IPS-11a (cell line): ENCODE results near the gene ARHGEF11.

Experiments used
- H3K4me3 ChIP-seq: one replicate; pipeline ENCODE4 v1.5.1; 2013; ENCODE audit warnings: low read depth, low read length, control low read depth

The ARHGEF11 gene

DNA sequence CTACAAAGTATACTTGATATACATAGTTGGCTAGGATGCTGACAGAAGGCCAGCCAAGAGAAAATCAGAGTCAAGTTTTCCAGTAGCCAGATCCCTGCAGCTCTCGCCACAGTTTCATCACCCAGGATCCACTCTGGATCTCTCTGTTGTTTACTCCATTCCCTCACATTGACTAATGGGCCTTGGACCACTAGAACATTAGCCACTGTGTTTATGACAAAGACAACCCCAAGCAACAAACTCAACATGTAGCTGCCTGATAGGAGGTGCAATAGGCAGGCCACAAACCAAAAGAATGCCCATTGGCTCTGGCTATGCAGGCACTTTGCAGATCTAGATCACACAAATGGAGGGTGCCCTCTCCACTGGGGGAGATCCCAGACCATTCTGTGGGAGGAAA lies 44.2 kb downstream of the ARHGEF11 start:
- H3K4me3 ChIP-seq: no peak overlapping the region

DNA sequence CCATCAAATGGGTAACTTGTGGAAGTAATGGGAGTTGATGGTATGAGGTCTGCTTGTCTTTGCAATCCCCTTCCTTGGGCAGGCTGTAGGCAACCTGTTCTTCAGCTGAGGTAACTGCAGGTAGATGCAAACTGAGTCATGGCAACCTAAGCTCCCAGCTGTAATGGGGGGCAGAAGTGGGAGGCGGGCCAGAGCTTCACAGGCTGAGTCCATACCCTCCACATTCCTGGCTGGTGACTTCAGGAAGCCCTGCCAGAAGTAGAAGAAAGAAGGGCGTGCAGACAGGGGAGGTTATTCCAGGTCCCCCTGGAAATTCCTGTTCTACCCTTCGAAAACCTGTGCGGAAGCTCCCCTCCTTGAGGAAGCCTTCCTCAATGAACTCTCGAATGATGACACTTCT lies 44.9 kb downstream of the ARHGEF11 start:
- H3K4me3 ChIP-seq: no peak overlapping the region

DNA sequence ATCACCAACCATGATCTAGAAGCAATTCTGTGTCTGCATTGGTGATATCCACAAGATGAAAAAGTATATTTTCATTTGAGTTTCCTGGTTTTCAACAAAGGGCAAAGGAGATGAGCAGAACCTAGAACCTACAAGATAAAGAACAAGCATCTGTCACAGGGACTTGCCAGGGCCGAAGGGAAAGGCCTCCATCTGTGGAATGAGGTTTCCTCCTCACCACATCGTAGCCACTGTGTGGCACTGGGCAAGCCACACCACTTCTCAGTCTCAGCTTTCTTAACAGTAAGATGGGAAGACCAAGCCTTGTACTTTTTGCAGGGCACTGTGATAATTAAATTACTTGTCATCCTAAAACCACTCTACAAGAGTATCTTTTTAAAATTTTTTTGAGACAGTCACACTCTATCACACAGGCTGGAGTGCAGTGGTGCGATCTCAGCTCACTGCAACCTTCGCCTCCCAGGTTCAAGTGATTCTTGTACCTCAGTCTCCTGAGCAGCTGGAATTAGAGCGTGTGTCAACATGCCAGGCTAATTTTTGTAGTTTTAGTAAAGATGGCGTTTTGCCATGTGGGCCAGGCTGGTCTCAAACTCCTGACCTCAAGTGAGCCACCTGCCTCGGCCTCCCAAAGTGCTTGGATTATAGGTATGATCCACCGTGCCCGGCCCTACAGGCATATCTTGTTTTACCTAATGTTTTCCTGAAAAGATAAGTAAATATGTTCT lies 45.8 kb downstream of the ARHGEF11 start:
- H3K4me3 ChIP-seq: no peak overlapping the region

DNA sequence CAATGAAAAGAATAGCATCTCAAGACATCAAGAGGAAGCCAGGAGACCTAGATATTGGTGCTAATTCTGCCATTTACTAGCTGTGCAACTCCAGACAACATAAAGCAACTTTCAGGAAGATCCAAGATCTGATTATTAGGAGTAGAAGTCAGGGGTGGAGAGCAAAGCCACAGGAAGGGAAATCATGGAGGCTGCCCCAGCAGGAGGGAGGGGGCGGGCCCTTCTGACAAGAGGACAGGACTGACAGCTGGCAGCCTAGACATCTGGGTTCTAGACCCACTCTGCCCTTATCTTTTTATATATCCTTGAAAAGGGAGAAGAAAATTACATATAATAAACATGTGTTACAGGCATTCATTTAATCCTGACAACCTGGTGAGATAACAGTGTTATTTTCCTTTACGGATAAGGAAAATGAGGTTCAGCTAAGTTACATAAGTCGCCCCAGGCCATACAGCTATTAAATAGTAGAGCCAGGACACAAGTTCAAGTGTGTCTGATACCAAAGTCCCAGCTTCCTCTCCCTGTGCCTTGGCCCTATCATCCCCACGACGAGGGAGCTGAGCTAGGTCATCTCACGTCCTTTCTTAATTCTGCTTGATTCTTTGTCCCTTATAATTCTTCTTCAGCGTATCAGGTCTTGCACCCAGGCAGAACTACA lies 46.6 kb downstream of the ARHGEF11 start:
- no peak overlapping the region for H3K4me3 ChIP-seq

DNA sequence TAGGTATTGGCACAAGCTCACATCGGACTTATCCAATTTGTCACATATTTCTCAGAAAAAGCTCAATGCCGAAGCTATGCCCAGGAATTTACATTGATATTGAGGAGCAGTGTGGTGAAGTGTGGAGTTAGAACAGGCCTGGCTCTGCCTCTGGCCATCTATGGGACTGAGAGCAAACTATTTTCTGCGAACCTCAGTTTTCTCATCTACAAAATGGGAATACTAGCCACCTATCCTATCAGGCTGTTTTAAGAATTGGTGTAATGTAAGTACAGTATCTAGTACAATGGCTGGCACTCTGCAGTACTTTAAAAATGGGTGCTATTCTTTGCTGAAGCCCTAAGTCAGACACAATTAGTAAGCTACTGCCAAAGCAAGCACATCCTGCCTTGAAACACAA lies 47.2 kb downstream of the ARHGEF11 start:
- H3K4me3 ChIP-seq: no peak overlapping the region

DNA sequence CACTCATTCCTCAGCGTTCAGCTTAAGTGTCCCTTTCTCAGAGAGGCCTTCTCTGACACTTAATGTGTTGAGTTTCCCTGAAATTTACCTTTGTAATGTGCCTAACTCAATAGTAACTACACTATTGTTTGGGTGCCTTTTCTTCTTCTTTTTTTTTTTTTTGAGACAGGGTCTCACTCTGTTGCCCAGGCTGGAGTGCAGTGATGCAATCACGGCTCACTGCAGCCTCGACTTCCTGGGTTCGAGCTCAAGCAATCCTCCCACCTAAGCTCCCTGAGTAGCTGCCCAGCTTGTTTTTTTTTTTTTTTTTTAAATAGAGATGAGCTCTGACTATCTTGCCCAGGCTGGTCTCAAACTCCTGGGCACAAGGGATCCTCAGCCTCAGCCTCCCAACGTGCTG lies 50.1 kb downstream of the ARHGEF11 start:
- no peak overlapping the region for H3K4me3 ChIP-seq

DNA sequence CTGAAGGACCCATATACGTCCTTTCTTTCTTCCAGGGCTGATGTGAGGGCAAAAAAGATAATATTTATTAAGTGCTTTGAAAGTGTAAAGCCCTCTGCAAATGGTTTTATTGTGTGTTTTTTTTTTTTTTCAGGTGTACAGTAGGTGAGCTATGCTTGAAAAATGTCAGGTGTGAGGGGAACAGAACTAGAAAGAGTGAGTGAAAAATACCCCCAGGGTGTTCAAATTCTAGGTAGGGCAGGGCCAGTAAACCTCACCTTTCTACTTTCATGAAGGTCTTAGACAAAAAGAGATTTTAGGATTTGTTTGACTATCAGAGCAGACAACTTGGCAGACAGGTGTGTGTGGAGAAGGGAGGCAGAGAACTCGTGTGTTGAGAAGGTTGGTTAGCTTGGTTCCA lies 51.3 kb downstream of the ARHGEF11 start:
- H3K4me3 ChIP-seq: no peak overlapping the region

DNA sequence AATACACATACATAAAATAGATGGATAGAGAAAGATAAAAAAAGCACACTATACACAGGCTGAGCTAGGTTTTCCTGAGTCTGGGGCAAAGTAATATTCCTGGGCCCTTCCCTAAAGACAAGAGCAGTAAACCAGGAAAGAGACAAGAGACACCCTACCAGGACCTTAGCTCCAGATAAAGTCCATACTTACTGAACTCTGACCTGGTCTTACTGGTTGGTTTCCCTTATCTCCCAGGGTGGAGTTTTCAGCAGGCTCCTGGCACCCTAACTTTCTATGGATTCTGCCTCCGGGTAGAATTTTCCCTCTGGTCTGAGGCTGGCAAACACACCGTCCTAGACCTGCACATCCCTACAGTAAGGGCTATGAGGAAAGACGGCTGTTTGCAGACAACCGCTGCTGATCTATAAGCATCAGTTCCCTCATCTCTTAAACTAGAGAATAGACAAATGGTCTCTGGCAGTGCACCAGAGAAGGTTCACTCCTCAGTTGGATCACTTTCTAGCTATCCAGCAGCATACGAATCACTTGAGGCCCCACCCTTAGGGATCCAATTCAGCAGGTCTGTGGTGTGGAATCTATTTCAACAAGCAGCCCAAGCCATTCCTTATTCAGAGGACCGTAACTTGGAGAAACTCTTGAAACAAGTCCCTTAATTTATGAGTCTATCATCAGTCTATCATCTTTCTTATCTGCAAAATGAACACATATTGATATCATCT lies 52.0 kb downstream of the ARHGEF11 start:
- no peak overlapping the region for H3K4me3 ChIP-seq

DNA sequence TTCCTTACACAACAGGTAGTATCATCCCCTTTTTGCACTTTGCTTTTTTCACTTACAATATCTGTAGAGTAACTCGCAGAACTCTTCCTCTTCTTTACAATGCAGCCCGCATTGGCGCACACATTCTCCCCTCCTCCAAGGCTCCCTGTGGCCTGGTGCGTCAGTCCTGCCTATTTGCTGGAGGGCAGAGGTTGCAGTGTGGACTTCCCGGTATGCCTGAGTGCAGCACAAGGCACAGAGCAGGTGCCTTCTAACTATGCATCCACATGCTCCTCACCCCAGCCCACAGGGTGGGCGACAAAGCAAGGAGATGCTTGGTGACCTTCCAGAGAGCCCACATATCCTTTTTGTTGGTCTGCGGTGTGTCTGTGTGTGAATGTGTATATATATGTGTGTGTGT lies 53.3 kb downstream of the ARHGEF11 start:
- no peak overlapping the region for H3K4me3 ChIP-seq

DNA sequence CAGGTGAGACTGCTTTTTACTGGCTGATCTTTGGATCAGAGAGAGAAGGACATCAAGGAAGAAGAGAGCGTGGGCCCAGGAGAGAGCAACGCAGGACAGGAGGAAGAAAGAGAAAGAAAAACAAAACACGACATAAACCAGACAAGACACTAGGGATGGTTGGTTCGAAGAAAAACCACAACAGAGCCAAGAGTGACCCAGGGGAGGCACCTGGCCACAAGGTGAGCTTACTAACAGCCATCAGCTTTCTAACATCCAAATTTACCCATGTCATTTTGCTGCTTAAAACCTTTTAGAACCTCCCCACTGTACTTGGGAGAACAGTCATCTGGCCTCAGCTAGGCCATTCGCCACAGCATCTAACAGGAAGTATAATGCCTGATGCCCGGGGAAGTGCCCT lies 57.8 kb downstream of the ARHGEF11 start:
- no peak overlapping the region for H3K4me3 ChIP-seq

DNA sequence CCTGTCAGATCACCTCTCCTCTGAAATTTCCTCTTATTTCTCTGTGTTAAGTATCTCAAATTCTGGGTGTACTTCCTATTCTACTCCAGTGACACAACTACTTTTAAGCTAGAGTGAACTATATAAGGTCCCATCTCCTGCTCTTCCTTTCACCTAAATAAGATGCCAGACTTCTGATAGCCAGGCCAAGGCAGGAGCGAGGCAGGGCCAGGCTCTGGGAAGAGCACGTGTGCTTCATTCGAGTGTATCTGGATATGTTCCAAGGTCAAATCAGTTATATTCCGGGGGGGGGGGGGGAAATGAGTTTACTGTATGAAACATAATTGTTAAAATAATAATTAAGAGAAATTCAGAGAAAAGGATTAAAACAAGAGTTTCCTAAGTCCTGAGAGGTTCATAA lies 65.0 kb downstream of the ARHGEF11 start:
- no peak overlapping the region for H3K4me3 ChIP-seq

DNA sequence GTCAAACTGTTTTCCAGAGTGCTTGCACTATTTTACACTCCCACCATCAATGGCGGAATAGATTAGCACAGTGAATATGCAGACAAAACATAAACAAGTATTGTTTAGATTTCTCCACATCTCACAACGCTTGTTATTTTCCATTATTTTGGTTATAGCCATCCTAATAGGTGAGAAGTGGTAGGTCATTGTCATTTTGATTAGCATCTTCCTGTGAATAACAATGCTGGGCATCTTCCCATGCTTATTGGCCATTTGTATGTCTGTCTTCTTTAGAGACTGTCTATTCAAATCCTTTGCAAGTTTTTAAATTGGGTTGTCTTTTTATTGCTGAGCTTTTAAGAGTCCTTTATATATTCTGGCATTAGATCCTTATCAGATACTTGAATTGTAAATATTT lies 70.5 kb downstream of the ARHGEF11 start:
- H3K4me3 ChIP-seq: no peak overlapping the region

DNA sequence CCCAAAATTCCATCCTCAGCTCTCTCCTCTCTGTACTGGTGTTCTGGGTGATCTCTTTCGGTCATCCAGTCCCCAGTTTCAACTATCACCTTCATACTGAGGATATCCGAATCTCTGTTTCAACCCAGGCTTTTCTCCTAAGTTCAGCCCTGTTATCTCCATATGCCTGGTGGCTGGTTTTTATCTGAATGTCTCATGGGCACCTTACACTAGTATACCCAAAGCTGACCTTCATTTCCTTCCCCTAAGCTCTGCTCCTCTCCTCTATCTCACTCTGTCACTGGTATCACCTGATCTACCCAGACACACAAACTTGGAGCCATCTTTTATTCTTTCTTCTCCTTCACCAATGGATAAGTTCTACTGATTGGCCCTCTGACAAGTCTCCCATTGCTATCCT lies 72.1 kb downstream of the ARHGEF11 start:
- no peak overlapping the region for H3K4me3 ChIP-seq

DNA sequence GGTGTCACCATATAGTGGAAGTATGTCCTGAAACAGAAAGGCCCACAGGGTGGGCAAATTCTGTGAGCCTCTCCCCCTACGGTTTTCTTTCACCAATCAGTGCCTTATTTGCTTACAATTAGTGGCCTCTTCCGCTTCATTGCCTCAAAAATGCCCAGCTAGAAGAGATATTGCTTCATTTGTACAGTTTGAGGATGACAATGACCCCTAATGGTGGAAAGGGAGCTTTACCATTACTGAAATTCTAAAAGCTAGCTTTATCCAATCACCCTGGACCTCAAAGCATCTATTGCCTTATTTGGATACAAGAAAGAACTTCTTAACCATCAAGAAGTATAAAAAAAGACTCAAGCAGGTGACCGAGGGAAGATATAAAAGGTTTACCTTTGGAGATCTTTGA lies 75.5 kb downstream of the ARHGEF11 start:
- no peak overlapping the region for H3K4me3 ChIP-seq

DNA sequence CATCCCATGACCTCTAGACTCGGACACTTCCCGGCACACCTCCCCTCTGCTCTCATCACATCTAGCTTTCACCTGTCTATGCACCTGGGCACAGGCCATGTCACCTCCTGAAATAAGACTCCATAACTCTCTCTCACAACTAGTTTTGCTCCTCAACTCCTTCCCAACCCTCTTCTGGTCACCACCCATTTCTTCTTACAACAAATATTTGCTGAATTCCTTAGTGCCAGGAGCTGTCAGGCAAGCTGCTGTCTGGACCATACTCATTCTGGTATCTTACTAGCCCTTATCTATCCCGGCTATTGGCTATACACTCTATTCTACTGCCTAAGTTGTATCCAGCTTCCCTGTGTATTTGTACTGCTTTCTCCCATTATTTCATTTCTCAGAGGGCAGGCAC lies 76.0 kb downstream of the ARHGEF11 start:
- H3K4me3 ChIP-seq: no peak overlapping the region

DNA sequence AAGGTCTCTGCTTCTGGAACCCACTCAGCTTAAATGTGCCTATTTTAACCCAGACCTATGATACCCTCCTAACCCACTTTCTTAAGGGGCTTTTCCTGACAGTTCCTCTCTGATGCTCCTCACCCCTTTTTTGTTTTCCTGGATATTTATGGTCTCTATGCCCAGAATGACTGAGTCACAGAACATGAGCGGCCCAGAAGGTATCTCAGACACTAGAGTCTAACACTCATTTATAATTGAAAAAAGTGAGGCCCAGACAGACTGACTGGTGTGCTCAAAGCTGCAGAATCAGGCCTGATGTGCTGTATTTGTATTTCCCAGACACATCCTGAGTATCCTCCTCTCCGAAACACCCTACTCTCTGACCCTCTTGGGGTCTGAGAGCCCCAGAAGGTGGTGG lies 81.1 kb downstream of the ARHGEF11 start:
- no peak overlapping the region for H3K4me3 ChIP-seq

DNA sequence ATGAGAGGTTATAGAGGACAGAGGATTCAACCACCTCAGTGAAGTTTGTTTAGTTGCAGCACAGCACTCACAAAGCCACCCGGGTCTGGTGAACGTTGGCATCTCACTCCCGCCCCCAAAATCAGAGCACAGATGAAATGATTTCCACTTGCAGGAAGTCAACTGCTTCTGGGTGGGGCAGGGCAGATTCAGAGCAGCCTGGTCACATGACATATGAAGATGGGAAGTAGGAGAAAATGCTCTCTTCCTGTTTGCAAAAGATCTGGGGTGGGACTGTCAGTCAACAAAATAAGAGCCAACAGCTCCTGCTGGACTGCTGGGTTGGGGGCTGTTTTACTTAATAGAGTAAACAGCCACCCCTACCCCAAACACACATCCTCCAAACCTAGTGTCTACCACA lies 81.9 kb downstream of the ARHGEF11 start:
- H3K4me3 ChIP-seq: no peak overlapping the region

DNA sequence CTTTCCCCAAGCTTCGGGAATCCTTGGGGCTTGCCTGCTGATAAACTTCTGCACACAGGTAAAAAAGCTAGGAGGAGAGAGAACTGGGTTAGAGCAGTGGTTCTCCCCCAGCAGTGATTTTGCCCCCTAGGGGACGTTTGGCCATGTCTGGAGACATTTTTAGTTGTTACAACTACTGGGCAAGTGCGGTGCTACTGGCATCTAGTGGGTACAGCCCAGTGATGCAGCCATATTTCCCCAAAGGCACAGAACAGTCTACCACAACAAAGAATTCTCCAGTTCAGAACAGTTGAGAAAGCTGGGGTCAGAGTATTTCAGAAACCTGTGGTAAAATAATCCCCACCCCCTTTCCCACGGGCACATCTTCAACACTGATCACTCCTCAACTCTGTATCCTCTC lies 83.8 kb downstream of the ARHGEF11 start:
- no peak overlapping the region for H3K4me3 ChIP-seq

DNA sequence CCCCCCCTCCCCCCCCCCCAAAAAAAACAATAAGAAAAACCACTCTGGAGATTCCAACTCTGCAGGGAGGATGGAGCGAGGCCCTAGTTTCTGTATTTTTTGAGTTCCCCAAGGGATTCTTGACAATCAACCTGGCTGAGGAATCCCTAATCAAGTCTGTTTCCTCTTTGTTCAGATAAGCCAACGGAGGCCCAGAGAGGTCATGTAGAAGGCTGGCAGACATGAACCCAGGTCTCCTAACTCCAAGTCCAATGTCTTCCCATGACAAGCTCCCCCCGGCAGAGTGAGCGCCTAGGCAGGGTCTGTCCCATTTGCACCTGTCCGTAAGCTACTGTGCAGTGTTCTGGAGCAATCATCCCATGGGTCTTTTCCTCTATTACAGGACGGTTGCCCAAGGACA lies 85.6 kb downstream of the ARHGEF11 start:
- H3K4me3 ChIP-seq: no peak overlapping the region

DNA sequence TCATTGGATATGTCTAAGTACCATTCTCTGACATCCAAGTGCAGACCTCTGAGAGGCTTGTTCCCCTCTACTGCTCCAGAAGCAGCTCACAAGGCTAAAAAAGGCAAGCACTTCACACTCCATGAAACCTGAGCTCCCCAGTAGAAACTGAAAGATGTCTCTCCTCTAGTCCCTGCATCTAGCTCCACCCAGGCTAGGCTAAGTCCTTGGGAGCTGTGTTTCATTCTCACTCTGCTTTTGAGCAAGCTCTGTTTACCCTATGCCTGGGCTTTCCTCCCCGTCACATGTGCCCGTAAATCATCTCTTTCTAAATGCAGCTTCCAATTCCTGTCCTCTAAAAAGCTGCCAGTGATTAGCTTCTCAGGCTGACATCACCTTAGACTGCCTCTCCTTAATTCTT lies 86.1 kb downstream of the ARHGEF11 start:
- no peak overlapping the region for H3K4me3 ChIP-seq

DNA sequence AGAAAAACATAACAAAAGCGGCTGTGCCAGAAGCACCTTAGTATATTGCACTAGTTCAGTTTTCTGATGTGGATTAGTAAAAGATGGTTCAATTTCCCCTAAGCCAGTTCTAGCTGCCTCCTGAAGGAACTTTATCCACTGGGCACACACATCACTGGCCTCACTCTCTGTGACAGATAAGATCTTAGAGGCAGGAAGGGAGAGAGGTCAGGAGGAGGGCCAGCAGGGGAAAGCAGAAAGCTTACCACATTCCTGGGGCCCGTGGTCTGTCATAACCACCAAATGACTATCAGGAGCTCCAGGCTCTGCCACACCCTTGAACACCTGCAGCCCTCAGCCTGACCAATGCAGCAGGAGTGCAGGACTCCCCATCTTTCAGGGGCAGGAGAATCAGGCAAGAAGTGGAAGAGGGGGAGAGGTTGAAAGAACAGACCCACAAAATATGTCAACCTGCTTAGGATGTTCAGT lies 87.3 kb downstream of the ARHGEF11 start:
- H3K4me3 ChIP-seq: no peak overlapping the region

DNA sequence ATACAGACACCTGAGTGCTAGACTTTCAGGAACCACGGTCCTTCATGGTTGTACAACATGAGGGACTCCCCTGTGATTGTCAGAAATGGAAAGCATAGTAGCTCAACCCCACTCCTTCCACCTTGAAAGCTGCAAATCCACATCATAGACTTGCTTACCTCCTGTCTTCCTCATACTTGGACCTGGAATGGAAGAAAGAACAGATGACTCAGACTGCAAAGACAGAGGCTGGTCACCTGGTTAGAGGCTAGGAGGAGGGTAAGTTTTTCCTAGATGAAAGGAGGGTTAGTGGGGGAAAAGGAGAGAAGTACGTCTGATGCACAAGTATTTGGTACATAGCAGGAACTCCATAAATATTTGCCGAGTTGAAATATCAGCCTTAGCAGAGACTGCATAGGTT lies 87.9 kb downstream of the ARHGEF11 start:
- no peak overlapping the region for H3K4me3 ChIP-seq
